ENCODE measurements around the gene MSI2.

Gene MSI2

DNA sequence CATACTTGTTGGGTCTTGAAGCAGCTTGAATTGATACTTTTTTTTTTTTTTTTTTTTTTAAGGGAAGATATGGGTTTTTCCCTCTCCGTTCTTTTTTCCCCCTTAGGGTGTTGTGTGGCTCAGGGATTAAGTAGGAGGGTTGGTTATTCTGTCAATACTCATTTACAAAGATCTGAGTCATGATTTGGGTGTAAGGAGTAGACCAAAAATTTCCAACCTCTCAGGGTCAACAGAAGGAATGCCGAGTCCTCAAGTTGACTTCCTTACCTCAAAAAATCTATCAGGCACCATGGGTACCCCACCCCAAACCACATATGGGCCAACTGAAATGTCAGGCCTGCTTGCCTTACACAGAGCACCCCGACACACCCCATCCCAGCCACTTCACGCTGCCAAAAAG is 258.3 kb downstream of the MSI2 start:
- DNase-seq (ENCODE audit: low spot score), result no peak
- ChIA-PET CTCF (interaction anchor here (0.6 kb wide), 1 partner anchor 31 kb away, joined by 3 read pairs; no protein-coding TSS in a partner anchor), POLR2A (ENCODE audit: low non-redundant PET) (no interaction called here)
- TF ChIP-seq, protein P1, sequence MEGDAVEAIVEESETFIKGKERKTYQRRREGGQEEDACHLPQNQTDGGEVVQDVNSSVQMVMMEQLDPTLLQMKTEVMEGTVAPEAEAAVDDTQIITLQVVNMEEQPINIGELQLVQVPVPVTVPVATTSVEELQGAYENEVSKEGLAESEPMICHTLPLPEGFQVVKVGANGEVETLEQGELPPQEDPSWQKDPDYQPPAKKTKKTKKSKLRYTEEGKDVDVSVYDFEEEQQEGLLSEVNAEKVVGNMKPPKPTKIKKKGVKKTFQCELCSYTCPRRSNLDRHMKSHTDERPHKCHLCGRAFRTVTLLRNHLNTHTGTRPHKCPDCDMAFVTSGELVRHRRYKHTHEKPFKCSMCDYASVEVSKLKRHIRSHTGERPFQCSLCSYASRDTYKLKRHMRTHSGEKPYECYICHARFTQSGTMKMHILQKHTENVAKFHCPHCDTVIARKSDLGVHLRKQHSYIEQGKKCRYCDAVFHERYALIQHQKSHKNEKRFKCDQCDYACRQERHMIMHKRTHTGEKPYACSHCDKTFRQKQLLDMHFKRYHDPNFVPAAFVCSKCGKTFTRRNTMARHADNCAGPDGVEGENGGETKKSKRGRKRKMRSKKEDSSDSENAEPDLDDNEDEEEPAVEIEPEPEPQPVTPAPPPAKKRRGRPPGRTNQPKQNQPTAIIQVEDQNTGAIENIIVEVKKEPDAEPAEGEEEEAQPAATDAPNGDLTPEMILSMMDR (conservative IDR thresholded peaks at IDR 0.05; ENCODE audit: low read depth), result no peak
- no peak overlapping the region for H3K27ac ChIP-seq

DNA sequence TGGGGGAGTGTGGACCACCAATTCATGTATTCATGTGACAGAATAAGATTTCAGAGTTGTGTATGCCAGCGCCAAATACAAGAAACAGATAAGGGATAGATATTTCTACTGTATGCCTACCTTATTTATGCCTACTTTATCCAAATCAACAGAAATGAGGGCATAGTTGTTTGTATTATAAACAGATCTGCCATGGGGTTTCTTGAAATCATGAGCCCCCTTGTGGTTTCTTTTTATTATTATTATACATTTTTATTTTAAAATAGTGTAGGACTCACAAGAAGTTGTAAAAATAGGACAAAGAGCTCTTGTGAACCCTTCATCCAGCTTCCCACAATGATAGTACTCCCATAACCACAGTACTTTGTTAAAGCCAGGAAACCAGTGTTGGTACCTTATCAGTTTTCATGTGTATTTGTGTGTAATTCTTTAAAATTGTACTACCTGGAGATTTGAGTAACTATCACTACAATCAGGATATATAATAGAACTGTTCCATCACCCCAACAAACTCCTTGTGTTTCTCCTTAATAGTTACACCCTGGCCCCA is 259.4 kb downstream of the MSI2 start:
- TF ChIP-seq, protein P1 (conservative IDR thresholded peaks at IDR 0.05; ENCODE audit: low read depth), result no peak
- H3K27ac ChIP-seq, result no peak overlapping the region
- ChIA-PET POLR2A (ENCODE audit: low non-redundant PET) (no interaction called here), CTCF (no interaction called here)
- DNase-seq (ENCODE audit: low spot score), result no peak

DNA sequence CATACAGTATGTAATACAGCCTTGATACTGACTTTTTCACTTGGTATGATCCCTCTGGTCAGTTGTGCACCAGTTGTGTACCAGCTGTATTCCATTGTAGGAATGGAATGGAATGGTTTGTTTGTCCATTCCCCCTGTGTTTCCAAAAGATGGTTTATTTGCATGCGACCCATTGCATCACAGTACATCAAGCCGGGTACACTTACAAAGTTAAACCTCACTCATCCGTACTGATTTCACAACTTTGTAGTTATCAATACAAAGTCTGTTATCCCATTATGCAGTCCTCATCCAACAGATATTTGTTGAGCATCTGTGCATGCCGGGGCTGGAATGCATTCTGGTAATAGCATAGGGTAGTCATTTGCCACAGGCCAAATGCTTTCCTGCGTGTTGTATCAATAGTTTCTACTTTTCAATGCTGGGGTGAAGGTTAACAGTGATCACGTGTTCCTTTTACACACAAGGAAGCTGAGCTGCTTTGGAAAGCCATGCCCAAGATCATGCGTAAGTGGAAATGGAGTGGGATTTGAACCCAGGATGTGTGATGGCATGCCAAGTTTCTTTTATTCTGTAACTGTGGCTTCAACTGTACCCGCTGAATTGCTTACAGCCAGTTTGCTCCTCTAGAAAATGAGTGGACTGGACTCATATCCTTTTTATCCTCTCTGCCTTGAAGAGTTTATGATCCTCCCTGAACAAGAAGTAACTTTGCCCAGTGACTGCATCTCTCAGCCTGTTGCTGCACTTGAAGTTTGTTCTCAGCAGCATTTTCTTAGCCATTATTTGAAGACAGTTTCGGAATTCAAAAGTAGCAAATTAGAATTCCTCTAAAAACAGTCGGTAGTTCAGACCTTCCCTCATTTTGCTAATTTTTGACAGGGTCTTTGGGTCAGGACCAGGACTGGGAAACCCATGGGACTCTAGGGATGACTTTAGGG is 260.2 kb downstream of the MSI2 start:
- POLR2A ChIA-PET (ENCODE audit: low non-redundant PET), result no interaction called here
- TF ChIP-seq, protein P1 (conservative IDR thresholded peaks at IDR 0.05; ENCODE audit: low read depth), result no peak
- no peak overlapping the region for H3K27ac ChIP-seq
- CTCF ChIA-PET, result interaction anchor here (1.1 kb wide), 1 partner anchor 274 kb away, joined by 5 read pairs; no protein-coding TSS in a partner anchor
- no peak for DNase-seq (ENCODE audit: low spot score)

DNA sequence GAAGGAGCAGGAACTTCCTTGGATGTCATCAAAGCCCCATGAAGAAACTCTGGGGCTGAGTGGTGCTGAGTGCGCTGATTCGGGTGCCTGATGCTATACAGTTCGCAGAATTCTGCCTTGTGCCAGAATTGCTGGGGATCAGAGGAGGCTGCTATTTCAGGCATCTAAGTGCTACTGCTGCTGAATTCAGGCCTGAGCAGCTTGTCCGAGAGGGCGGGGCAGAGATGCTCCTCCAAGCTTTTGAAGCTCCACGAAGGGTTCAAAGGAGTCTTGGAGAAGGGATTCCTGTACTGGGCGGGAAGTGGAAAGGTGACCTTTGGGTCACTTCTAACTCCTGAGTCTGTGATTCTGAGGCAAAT is 260.9 kb downstream of the MSI2 start:
- H3K27ac ChIP-seq, result no peak overlapping the region
- TF ChIP-seq, protein P1 (conservative IDR thresholded peaks at IDR 0.05; ENCODE audit: low read depth), result no peak
- DNase-seq (ENCODE audit: low spot score), result no peak
- POLR2A ChIA-PET (ENCODE audit: low non-redundant PET), result no interaction called here
- CTCF ChIA-PET, result interaction anchor here (1.1 kb wide), 1 partner anchor 274 kb away, joined by 5 read pairs; no protein-coding TSS in a partner anchor

DNA sequence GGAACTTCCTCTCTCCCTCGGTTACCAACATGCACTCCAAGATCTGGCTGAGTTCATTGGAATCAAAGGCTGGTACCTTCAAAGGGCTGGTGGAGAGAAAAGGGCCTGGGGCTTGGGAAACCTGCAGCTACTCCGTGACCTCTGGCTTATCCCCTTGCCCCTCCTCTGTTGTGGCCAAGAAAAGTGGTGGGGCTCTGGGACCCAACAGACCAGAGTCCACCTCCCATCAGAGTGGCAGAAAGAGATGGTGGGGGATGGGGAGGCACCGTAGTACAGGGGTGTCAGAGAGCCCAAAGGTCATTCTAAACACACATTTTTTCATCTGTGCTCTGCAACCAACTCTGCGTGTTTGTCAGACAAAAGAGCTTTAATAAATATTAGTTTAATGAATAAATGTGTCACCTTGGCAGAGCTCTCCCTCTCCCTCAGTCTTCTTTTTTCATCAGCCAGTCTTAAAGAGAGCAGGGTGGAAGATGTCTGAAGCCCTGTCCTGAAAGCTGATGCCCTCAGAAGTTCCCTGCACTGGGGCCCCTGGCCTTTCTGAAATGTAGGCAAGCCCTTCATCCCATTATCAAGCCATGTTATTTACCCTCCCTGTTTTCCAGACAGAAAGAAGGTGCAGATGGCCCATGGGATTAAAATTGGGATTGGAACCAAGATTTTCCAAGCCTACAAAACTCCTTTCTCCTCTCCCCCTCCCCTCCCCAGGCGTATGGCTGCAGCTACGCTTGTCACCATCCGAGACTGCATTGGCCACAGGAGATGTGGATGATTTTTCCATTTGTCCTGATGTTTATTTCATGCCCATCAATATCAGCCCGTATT is 261.5 kb downstream of the MSI2 start:
- DNase-seq (ENCODE audit: low spot score), result no peak
- POLR2A ChIA-PET (ENCODE audit: low non-redundant PET), result no interaction called here
- TF ChIP-seq, protein P1 (conservative IDR thresholded peaks at IDR 0.05; ENCODE audit: low read depth), result no peak
- no peak overlapping the region for H3K27ac ChIP-seq
- CTCF ChIA-PET, result interaction anchor here (1.1 kb wide), 1 partner anchor 275 kb away, joined by 5 read pairs; no protein-coding TSS in a partner anchor
